HFF-Myc (cell line): ENCODE data around the gene CD44.

Source experiments
- DNase-seq: peaks from one replicate; pipeline ENCODE4 v3.0.0-alpha.2; 2011; ENCODE audit warnings: low read depth; ENCODE audit errors: extremely low read depth
- H3K4me3 ChIP-seq: replicated peaks from 2 replicates; pipeline ENCODE4 v1.5.1; 2011; ENCODE audit warnings: low read depth, mild to moderate bottlenecking, control low read depth, low read length
- CTCF ChIP-seq: IDR thresholded peaks from 2 replicates; pipeline ENCODE4 v1.5.1; 2012; ENCODE audit warnings: mild to moderate bottlenecking, low read depth, low read length, control low read depth; ENCODE audit errors: missing control alignments

The CD44 gene

GRCh38 chr11:35168671-35169070 is 29.7 kb downstream of the CD44 start:
- DNase-seq = no peak
- no peak overlapping the region for H3K4me3 ChIP-seq
- TF ChIP-seq CTCF = no peak

- DNase-seq = no peak
- no peak for TF ChIP-seq CTCF
- no peak overlapping the region for H3K4me3 ChIP-seq
These were observed 30.1 kb downstream of the CD44 start for GRCh38 chr11:35169112-35169511.

GRCh38 chr11:35169754-35170153 is 30.8 kb downstream of the CD44 start:
- H3K4me3 ChIP-seq = no peak overlapping the region
- TF ChIP-seq CTCF = no peak
- no peak for DNase-seq

DNA sequence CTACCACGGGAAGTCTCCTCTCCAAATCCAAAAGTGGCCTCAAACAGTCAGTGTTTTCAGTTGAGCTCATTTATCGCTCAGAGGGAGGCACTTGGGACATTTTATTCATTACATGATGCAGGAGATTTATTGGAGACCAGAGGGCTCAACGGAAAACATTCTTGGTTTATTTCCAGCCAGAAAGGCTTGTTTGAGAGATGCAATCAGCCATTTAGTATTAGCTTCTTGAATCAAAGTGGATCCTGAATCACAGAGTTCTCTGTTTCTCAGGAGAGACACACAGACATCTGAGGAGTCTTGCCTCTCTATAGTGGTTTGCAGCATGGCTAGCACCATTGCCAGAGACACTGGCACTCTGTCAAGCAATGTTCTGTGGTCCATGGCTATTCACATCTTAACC is 31.5 kb downstream of the CD44 start:
- H3K4me3 ChIP-seq = no peak overlapping the region
- DNase-seq = no peak
- TF ChIP-seq CTCF = no peak

GRCh38 chr11:35171226-35171625 is 32.3 kb downstream of the CD44 start:
- DNase-seq = no peak
- no peak for TF ChIP-seq CTCF
- H3K4me3 ChIP-seq = no peak overlapping the region

DNA sequence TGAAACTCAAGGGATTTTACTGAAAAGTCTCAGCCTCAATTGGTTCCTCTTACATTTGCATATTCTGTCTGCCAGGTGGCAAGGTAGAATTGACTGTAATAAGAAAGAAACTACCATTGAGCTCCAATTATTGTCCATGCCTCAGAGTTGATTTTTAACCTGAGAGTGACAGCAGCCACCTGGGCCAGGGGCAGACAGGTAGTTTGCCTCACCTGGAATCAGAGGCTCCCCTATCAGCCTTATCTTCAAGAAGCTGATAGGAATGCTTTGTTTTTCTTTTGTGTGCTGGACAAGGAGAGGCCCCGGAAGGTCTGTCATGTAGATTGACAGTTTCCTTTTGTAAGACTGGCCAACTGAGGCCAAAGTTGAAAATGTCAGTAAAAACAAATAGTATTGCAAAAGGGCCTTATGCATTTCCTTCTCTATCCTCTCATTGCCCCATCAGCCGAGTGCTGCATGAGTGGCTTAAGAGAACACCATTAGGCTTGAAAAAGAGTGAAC is 34.1 kb downstream of the CD44 start:
- no peak overlapping the region for H3K4me3 ChIP-seq
- DNase-seq = no peak
- TF ChIP-seq CTCF = no peak

GRCh38 chr11:35173616-35174566 is 34.9 kb downstream of the CD44 start:
- no peak for TF ChIP-seq CTCF
- DNase-seq = no peak
- no peak overlapping the region for H3K4me3 ChIP-seq
